Activated CD8-positive, alpha-beta memory T cell treated with anti-CD3 and anti-CD28 coated beads for 24 hours (primary cell): ENCODE measurements around the gene SLC25A4.
"Not testable (repeated sequence)": the region's sequence is repeated elsewhere in the genome, so short reads cannot be mapped to it uniquely, and the experiment has no call there.

ENCODE experiments used
- DNase-seq: peaks from one replicate; pipeline ENCODE4 v3.0.0-alpha.2; 2020

Gene SLC25A4

GRCh38 chr4:185186769-185187168, 43.7 kb downstream of the SLC25A4 start:
- DNase-seq, result no peak

- DNase-seq, result no peak
Measured at GRCh38 chr4:185189606-185190305, 46.7 kb downstream of the SLC25A4 start.

GRCh38 chr4:185190306-185190856, 47.3 kb downstream of the SLC25A4 start:
- DNase-seq, result no peak

GRCh38 chr4:185192059-185192458, 49.0 kb downstream of the SLC25A4 start:
- DNase-seq, result no peak

- DNase-seq, result no peak
Measured at GRCh38 chr4:185194924-185195888, 52.1 kb downstream of the SLC25A4 start.

GRCh38 chr4:185196437-185196836, 53.4 kb downstream of the SLC25A4 start:
- no peak for DNase-seq

GRCh38 chr4:185198189-185198588, 55.1 kb downstream of the SLC25A4 start:
- DNase-seq, result not testable (repeated sequence)
